ENCODE data around the gene SLC5A2. TPM values are rescaled to one million over a fixed set of nuclear protein-coding genes. Genes with fewer than 3 reads are reported as not detected.

SLC5A2 gene
- total RNA-seq, 4 donors from 2014 or later, result not detected

GRCh38 chr16:31473264-31473984 is 9.5 kb upstream of the SLC5A2 start:
- WGBS, 2 donors (ENCODE audit: low coverage in 1 of 2), result 17 to 58% methylated on average over 1 to 4 of the region's 17 CpGs
- Histone ChIP-seq H3K27me3 (no peaks in the 10 kb centered on the region), H3K9me3 (no peaks in the 10 kb centered on the region), H3K36me3 (peaks cover 0 to 54% of the 10 kb centered on the region in 2 donors), H3K4me3 (peak overlapping the region in 1 of 2 donors; percentile 88), H3K4me1 (peaks cover 2 to 71% (median 9%) of the 10 kb centered on the region in 3 donors), H3K27ac (peak overlapping the region; percentile 25 to 99 (median 96))
- TF ChIP-seq EP300 (IDR thresholded peaks at IDR 0.05), result no peak
- no peak for TF ChIP-seq CTCF (IDR thresholded peaks at IDR 0.05)
- no peak for TF ChIP-seq POLR2AphosphoS5 (IDR thresholded peaks at IDR 0.05)
- no peak for TF ChIP-seq POLR2A (IDR thresholded peaks at IDR 0.05)
- ATAC-seq, result no peak

GRCh38 chr16:31474173-31474714 is 8.7 kb upstream of the SLC5A2 start:
- Histone ChIP-seq H3K4me3 (no peak overlapping the region), H3K27me3 (no peaks in the 10 kb centered on the region), H3K9me3 (no peaks in the 10 kb centered on the region), H3K4me1 (peaks cover 2 to 71% (median 9%) of the 10 kb centered on the region in 3 donors), H3K36me3 (peaks cover 0 to 62% of the 10 kb centered on the region in 2 donors), H3K27ac (peak overlapping the region in 3 of 4 donors; percentile 32 to 97 (median 95))
- WGBS, 2 donors (ENCODE audit: low coverage in 1 of 2), result 40% methylated on average over 7 of the region's 12 CpGs; no CpG with 5 or more reads in 1 of the 2 donors
- TF ChIP-seq CTCF (IDR thresholded peaks at IDR 0.05), result no peak
- TF ChIP-seq POLR2AphosphoS5 (IDR thresholded peaks at IDR 0.05), result no peak
- TF ChIP-seq EP300 (IDR thresholded peaks at IDR 0.05), result no peak
- no peak for ATAC-seq

GRCh38 chr16:31474773-31475738 is 7.9 kb upstream of the SLC5A2 start:
- peaks cover 0 to 64% of the 10 kb centered on the region in 2 donors for H3K36me3 ChIP-seq
- no peaks in the 10 kb centered on the region for H3K9me3 ChIP-seq
- H3K27ac ChIP-seq, result peak overlapping the region in 3 of 4 donors; percentile 43 to 95 (median 67)
- ATAC-seq, result no peak
- H3K27me3 ChIP-seq, result no peaks in the 10 kb centered on the region
- H3K4me3 ChIP-seq, result no peak overlapping the region
- peaks cover 2 to 74% (median 9%) of the 10 kb centered on the region in 3 donors for H3K4me1 ChIP-seq
- 40 to 86% methylated on average over 1 to 10 of the region's 12 CpGs for WGBS, 2 donors (ENCODE audit: low coverage in 1 of 2)
- TF ChIP-seq POLR2A (IDR thresholded peaks at IDR 0.05) (no peak), POLR2AphosphoS5 (IDR thresholded peaks at IDR 0.05) (no peak), EP300 (IDR thresholded peaks at IDR 0.05) (no peak), CTCF (IDR thresholded peaks at IDR 0.05) (no peak)

GRCh38 chr16:31475946-31476302 is 7.0 kb upstream of the SLC5A2 start:
- WGBS, 2 donors (ENCODE audit: low coverage in 1 of 2), result no CpG with 5 or more reads among the region's 26 CpGs
- peak overlapping the region in 3 of 4 donors; percentile 50 to 67 (median 64) for H3K27ac ChIP-seq
- peaks cover 2 to 74% (median 14%) of the 10 kb centered on the region in 3 donors for H3K4me1 ChIP-seq
- peaks cover 0 to 64% of the 10 kb centered on the region in 2 donors for H3K36me3 ChIP-seq
- no peak for ATAC-seq
- H3K4me3 ChIP-seq, result peak overlapping the region in 1 of 2 donors; percentile 33
- no peaks in the 10 kb centered on the region for H3K9me3 ChIP-seq
- TF ChIP-seq POLR2AphosphoS5 (IDR thresholded peaks at IDR 0.05), result no peak
- no peak for TF ChIP-seq POLR2A (IDR thresholded peaks at IDR 0.05)
- TF ChIP-seq EP300 (IDR thresholded peaks at IDR 0.05), result no peak
- no peak for TF ChIP-seq CTCF (IDR thresholded peaks at IDR 0.05)
- no peaks in the 10 kb centered on the region for H3K27me3 ChIP-seq

Data from gastroesophageal sphincter (tissue), 4 donors.